Measurements from ENCODE around the gene ABCD4.

The ABCD4 gene

GRCh38 chr14:74257941-74258763, 44.6 kb downstream of the ABCD4 start:
- no peak for DNase-seq

- peak; percentile 80 for DNase-seq
Observed at GRCh38 chr14:74257078-74257940, 45.4 kb downstream of the ABCD4 start.

DNA sequence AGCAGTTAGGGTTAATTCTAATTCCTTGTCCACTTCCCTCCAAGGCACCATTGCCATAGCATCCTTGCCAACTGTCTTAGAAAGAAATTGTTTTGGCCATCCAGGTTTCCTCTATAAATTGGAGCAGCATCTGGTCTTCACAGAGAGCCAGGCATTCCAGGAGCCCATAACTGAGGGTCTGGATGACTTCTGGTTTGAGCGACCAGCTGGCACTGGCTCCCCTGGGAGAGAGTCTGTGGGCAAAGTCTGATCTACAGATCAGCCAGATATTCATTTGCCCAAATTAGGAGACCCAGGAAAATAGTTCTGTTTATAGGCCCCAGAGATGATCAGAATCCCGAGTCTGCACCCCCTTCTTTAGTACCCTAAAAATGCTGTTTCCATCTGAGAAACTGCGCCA, 47.5 kb downstream of the ABCD4 start:
- DNase-seq = no peak

GRCh38 chr14:74249433-74250375, 53.0 kb downstream of the ABCD4 start:
- DNase-seq = no peak

GRCh38 chr14:74248017-74248416, 54.7 kb downstream of the ABCD4 start:
- no peak for DNase-seq

DNA sequence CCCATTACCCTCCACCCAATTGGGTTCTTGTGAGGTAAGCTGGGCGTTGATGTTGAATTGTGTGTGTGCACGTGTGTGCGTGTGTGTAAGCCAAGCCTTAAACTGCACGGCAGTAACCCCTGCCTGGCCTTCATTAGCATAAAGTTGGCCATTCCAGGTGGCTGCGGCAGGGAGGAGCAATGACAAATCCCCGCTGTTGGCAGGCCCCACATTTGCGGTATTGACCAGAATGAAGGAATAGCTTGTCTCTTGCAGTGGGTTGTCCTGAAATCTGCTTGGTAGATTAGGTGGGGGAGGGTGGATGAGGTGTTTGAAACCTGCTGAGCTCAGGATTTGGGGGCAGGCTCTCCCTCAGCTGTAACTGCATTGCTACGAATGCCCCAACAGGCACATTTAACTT, 56.2 kb downstream of the ABCD4 start:
- no peak for DNase-seq

DNA sequence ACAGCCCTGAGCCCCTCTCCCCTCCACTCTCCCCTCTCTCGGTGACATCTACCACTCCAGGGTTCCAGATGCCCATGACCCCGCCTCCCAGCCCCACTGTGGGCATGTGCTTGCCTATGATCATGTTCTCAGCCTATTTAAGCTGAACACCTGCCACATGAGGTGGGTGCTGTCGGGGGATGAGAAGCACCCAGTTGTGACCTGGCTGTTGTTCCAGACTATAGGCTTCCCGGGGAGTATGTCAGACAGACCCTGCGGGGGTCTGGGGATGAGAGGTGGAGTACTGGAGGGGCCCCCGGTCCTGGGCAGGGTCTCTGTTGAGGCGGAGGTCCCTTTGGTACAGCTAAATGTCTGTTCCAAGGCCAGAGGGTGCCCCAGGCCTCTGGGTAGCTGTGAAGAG, 57.4 kb downstream of the ABCD4 start:
- DNase-seq = no peak

DNA sequence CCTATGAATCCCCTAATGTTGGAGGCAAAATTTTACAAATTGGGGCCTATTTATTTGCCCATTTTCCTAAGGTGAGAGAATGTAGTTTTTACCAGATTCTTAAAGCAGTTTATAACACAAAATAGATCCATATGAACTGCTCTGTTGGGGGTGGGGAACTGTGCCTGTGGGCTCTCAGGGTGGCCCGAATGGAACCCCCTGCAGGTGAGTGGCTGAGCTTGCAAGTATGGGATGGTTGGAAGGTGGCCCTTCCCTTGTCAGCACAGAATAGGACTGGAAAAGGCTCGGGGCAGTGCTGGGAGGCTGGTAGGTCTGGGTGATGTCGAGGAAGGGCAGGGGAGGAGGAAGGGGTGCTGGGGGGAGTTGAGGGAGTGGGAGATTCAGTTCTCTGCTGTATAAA, 58.6 kb downstream of the ABCD4 start:
- DNase-seq = peak; percentile 58

GRCh38 chr14:74243051-74243450, 59.7 kb downstream of the ABCD4 start:
- DNase-seq = no peak

DNA sequence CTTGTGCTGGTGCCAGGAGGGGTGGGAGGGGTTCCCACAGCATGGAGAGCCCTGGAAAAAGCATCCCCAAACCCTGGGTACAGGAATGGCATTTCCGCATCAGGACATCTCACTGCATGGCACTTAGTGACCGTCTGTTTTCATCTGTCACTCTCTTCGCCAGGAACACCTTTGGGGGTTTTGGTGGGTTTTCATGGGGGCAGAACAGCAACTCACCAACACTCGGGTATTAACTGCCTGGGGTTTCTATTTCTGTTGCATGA, 60.0 kb downstream of the ABCD4 start:
- no peak for DNase-seq

DNA sequence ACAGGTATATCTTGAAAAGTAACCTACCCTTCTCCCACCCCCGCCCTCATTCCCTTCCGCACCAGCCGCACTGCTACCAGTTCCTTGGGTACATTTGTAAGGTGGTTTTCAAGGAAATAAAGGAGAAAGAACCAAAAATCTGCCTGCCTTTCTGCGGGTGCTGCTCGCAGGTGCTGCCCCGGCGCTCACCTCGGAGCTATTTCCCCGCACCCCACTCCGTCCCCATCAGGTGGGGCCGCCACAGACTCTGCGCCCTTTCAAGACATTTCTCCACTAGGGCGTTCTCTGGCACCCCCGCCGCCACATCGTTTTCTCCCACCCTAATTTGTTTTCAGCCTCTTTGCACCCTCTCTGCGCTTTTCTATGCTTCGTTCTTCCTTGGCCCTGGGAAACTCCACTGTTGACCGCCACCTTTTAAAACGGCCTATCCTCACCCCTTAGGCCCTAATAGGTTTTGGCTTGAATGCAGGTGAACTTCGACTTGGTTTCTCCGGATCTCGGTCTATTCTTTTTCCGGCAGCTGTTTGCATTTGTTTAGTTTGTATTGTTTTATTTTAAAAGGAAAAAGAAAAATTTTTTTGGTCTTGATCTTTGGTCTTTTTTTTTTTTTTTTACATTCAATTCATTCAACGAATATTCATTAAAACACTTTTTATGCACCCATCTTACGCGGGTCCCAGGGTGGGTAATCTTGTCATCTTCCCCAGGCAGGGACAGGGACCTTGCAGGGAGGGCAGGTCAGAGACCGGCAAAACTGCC, 60.5 kb downstream of the ABCD4 start:
- DNase-seq = no peak

GRCh38 chr14:74241652-74242017, 61.1 kb downstream of the ABCD4 start:
- no peak for DNase-seq

DNA sequence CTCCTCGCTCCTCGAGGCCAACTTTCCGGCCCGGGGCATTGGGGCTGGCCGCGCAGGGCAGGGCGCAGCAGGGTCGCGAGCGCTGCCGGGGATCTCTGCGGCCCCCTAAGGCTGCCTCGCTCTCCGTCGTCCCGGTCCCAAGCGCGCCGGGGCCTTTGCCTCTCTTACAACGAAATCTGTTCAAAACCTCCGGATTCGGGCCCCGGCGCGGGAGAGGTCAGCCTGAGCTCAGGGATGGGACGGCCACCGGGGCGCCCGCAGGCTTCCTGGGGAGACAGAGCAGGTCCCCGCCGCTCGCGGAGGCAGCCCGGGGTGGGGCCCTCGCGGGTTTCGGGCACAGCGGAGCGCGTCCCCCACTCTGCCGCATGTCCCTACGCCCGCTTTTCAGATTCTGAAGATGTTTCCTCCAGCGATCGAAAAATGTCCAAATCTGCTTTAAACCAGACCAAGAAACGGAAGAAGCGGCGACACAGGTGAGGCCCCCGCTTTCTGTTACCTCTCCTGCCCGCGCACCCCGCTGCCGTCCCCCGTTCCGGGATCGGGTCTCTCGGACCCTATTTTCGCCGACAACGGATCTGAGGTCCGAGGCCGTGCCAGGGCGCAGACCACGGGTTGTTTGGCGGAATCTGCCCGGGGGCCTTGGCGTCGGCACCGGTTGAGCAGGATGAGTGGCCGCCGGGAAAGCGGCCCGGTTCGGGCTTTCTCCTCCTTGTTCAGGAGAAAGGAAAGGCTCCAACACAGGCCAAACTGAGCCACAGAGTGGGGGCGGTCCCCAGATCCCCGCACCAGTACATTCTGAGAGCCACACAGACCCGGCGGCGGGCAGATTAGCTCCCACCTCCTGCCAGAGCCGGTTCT, 61.7 kb downstream of the ABCD4 start:
- no peak for DNase-seq

DNA sequence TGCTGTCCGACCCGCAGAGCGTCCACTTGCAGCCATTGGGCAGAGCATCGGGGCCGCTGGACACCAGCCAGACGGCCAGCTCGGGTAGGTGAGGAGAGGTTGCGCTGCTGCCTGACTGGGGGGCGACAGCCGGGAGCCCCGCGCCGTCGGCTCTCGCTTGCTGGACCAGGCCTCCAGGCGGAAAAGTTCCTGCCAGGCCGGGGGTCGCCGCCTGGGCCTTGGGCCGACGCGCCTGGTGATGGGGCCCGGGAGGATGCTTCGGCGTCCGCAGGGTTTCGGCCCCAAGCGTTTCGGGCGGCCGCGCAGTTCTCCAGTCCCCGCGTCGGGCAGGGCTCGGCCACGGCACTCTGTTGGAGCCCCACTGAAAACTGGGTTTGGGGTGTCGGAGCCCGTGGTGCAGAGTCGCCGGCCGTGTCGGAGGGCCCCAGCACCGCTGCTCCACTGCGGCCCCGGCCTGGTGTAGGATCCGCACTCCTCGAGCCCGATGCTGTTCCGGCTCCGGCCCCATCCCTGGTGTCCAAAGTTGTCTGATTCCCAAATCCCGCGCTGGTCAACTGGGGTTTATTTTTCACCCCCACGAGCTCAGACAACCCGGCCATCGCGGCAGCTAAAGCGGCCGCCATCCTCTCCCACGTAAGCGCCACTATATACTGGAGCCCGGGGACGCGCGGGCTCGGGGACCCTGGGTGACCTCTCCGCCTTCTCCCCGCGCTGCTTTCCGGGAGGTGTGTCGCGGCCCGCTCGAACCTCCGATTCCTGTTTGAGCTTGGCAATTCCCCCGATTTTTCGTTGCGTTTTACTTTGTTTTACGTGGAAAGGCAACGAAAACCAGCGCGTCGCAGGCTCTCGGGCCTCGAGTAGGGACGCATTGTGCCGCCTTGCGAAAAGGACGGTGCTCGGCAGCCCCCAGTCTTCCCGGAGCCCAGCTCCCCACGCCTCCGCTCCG, 62.6 kb downstream of the ABCD4 start:
- no peak for DNase-seq

GRCh38 chr14:74238974-74239847, 63.5 kb downstream of the ABCD4 start, which contains the start of gene VSX2:
TSS of gene VSX2 (plus strand) at chr14:74239449. CDS start at chr14:74239562, 113 bp downstream.
- peak; percentile 20 for DNase-seq

DNA sequence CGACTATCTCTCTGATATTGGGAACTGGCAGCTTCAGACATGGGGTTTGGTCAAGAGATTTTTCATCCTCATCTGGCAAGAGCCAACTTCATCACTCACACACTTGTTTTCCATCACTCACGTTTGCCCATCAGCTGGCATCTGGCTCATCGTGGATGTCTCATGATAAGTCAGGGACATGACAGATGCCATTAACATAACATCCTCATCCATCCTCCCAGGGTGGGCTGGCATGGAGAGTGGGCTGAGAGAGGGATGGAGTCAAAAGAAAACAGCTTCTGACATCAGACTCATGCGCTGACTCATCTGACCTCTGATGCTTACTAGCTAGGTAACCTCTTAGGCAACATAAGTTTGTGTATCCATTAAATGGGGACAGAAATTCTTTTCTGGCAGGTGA, 65.3 kb downstream of the ABCD4 start:
- DNase-seq = no peak
